ENCODE measurements around the gene EN1.

Gene EN1

DNA sequence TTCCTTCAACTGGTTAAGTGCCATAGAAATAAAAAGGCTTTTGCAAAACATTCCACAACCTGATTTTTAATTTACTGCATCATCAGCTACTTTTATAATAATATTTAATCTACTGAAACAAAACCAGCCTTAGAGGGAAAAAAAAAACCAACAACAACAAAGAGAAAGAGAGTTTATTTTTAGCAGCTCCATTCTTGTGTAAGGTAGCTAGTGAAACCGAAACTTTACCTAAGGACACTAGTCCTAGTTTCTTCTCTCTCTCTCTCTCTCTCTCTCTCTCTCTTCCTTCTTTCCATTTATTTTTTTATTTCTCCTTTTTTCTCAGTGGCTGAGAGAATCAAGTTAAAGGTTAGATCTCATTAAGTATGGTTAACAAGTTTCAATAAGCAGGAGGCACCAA, 21.4 kb downstream of the EN1 start:
- Histone ChIP-seq H3K9ac (ENCODE audit: low read length) (no peak overlapping the region), H3K4me1 (ENCODE audit: control insufficient read depth, low read depth, low read length) (no peaks in the 10 kb centered on the region), H3K27me3 (ENCODE audit: control insufficient read depth, insufficient read depth, low read length) (peaks cover 42% of the 10 kb centered on the region), H3K27ac (ENCODE audit: low read length) (no peak overlapping the region), H3K4me3 (ENCODE audit: low read length) (no peak overlapping the region), H3K9me3 (ENCODE audit: control insufficient read depth, low read depth, low read length) (no peaks in the 10 kb centered on the region), H3K36me3 (ENCODE audit: control insufficient read depth, low read depth, low read length) (no peaks in the 10 kb centered on the region)

DNA sequence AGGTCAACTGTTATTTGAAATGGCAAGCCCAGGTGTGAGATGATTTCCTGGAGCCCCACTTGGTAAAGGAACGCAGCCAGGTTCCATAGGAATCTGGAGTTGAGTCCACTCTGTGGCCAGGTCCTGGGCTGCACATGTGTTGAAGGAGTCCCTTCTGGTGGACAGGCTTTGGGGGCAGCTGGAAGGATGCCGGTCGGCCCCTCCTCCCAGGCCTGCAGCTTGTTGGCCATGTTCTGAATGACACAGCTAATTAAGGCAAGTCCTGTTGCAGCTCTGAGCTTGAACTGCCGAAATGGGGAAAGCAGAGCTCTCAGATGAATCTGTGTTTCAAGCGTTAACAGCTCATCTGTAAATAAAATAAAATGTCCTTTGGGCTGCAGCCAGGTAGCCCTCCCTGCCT, 23.8 kb downstream of the EN1 start:
- Histone ChIP-seq H3K9ac (ENCODE audit: low read length) (no peak overlapping the region), H3K27ac (ENCODE audit: low read length) (no peak overlapping the region), H3K4me1 (ENCODE audit: control insufficient read depth, low read depth, low read length) (no peaks in the 10 kb centered on the region), H3K27me3 (ENCODE audit: control insufficient read depth, insufficient read depth, low read length) (peaks cover 20% of the 10 kb centered on the region), H3K9me3 (ENCODE audit: control insufficient read depth, low read depth, low read length) (no peaks in the 10 kb centered on the region), H3K4me3 (ENCODE audit: low read length) (no peak overlapping the region), H3K36me3 (ENCODE audit: control insufficient read depth, low read depth, low read length) (no peaks in the 10 kb centered on the region)

DNA sequence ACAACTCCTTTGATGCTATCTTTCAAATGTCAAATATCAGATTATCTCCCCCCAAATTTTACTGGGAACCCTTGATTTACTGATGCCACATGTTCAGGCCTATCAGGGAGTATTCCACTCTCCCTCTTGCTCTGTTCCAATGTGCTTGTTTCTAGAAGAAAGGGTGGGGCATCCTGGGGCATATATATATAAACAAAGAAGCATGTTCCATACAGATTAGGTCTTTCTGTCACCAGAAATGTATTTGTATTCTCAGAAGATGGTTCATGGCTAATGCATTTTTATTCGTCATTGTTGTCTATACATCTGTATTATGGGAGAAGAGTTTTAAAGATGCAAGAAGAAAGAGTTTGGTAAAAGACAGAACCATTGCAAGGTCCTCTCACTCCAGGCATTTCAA, 24.9 kb downstream of the EN1 start:
- Histone ChIP-seq H3K9me3 (ENCODE audit: control insufficient read depth, low read depth, low read length) (no peaks in the 10 kb centered on the region), H3K27ac (ENCODE audit: low read length) (no peak overlapping the region), H3K27me3 (ENCODE audit: control insufficient read depth, insufficient read depth, low read length) (peaks cover 14% of the 10 kb centered on the region), H3K9ac (ENCODE audit: low read length) (no peak overlapping the region), H3K4me1 (ENCODE audit: control insufficient read depth, low read depth, low read length) (no peaks in the 10 kb centered on the region), H3K36me3 (ENCODE audit: control insufficient read depth, low read depth, low read length) (no peaks in the 10 kb centered on the region), H3K4me3 (ENCODE audit: low read length) (no peak overlapping the region)

GRCh38 chr2:118822015-118822414, 25.4 kb downstream of the EN1 start:
- no peaks in the 10 kb centered on the region for H3K9me3 ChIP-seq (ENCODE audit: control insufficient read depth, low read depth, low read length)
- H3K36me3 ChIP-seq (ENCODE audit: control insufficient read depth, low read depth, low read length), result no peaks in the 10 kb centered on the region
- H3K4me3 ChIP-seq (ENCODE audit: low read length), result no peak overlapping the region
- H3K27ac ChIP-seq (ENCODE audit: low read length), result no peak overlapping the region
- H3K4me1 ChIP-seq (ENCODE audit: control insufficient read depth, low read depth, low read length), result no peaks in the 10 kb centered on the region
- peaks cover 14% of the 10 kb centered on the region for H3K27me3 ChIP-seq (ENCODE audit: control insufficient read depth, insufficient read depth, low read length)
- H3K9ac ChIP-seq (ENCODE audit: low read length), result no peak overlapping the region

DNA sequence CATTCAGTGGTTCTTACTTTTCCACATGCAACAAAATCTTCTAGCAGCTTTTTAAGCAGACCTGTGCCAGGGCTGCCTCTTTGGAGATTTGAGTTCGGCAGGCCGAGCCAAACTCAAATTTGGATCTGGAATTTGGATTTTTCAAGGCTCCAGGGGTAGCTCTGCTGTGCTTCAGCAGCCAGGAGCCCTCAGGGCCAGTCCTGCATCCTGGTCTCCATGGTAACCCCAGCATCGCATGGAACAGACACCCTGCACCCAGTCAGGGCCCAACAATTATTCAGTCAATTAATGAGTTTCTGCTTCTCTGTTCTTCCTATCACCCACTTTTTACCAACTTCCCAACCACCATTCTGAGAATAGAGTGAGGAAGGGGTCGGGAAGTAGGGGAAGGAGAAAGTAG, 30.0 kb downstream of the EN1 start:
- Histone ChIP-seq H3K36me3 (ENCODE audit: control insufficient read depth, low read depth, low read length) (no peaks in the 10 kb centered on the region), H3K4me3 (ENCODE audit: low read length) (no peak overlapping the region), H3K4me1 (ENCODE audit: control insufficient read depth, low read depth, low read length) (peaks cover 23% of the 10 kb centered on the region), H3K27me3 (ENCODE audit: control insufficient read depth, insufficient read depth, low read length) (peaks cover 15% of the 10 kb centered on the region), H3K9ac (ENCODE audit: low read length) (no peak overlapping the region), H3K27ac (ENCODE audit: low read length) (no peak overlapping the region), H3K9me3 (ENCODE audit: control insufficient read depth, low read depth, low read length) (no peaks in the 10 kb centered on the region)

DNA sequence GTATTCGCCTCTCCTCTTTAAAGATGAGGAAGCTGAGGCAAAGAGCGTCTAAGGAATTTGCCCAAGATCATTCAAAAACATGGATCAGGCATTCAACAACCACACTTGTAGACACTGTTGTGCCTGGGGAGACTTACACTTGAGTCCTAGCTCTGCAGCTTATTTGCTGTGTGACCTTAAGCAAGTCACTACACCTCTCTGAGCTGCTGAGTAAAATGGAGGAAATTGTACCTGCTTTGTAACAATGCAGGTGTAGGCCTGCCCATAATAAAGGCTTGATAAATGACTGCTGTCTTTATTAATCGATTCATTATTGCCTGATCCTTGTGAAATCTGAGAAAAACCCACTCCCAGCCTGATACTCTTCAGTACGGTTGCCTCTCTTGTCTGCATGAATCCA, 30.8 kb downstream of the EN1 start:
- Histone ChIP-seq H3K27me3 (ENCODE audit: control insufficient read depth, insufficient read depth, low read length) (peaks cover 15% of the 10 kb centered on the region), H3K9ac (ENCODE audit: low read length) (no peak overlapping the region), H3K9me3 (ENCODE audit: control insufficient read depth, low read depth, low read length) (no peaks in the 10 kb centered on the region), H3K4me1 (ENCODE audit: control insufficient read depth, low read depth, low read length) (peaks cover 28% of the 10 kb centered on the region), H3K27ac (ENCODE audit: low read length) (no peak overlapping the region), H3K36me3 (ENCODE audit: control insufficient read depth, low read depth, low read length) (no peaks in the 10 kb centered on the region), H3K4me3 (ENCODE audit: low read length) (no peak overlapping the region)

- Histone ChIP-seq H3K36me3 (ENCODE audit: control insufficient read depth, low read depth, low read length) (no peaks in the 10 kb centered on the region), H3K27me3 (ENCODE audit: control insufficient read depth, insufficient read depth, low read length) (peaks cover 15% of the 10 kb centered on the region), H3K4me1 (ENCODE audit: control insufficient read depth, low read depth, low read length) (peaks cover 28% of the 10 kb centered on the region), H3K9ac (ENCODE audit: low read length) (no peak overlapping the region), H3K9me3 (ENCODE audit: control insufficient read depth, low read depth, low read length) (no peaks in the 10 kb centered on the region), H3K4me3 (ENCODE audit: low read length) (no peak overlapping the region), H3K27ac (ENCODE audit: low read length) (no peak overlapping the region)
Measured at GRCh38 chr2:118815731-118816130, 31.7 kb downstream of the EN1 start.

GRCh38 chr2:118815314-118815713, 32.1 kb downstream of the EN1 start:
- Histone ChIP-seq H3K4me1 (ENCODE audit: control insufficient read depth, low read depth, low read length) (peaks cover 28% of the 10 kb centered on the region), H3K9ac (ENCODE audit: low read length) (no peak overlapping the region), H3K27me3 (ENCODE audit: control insufficient read depth, insufficient read depth, low read length) (peaks cover 15% of the 10 kb centered on the region), H3K36me3 (ENCODE audit: control insufficient read depth, low read depth, low read length) (no peaks in the 10 kb centered on the region), H3K4me3 (ENCODE audit: low read length) (no peak overlapping the region), H3K27ac (ENCODE audit: low read length) (no peak overlapping the region), H3K9me3 (ENCODE audit: control insufficient read depth, low read depth, low read length) (no peaks in the 10 kb centered on the region)

GRCh38 chr2:118814368-118814767, 33.1 kb downstream of the EN1 start:
- Histone ChIP-seq H3K4me1 (ENCODE audit: control insufficient read depth, low read depth, low read length) (peaks cover 28% of the 10 kb centered on the region), H3K27ac (ENCODE audit: low read length) (no peak overlapping the region), H3K9me3 (ENCODE audit: control insufficient read depth, low read depth, low read length) (no peaks in the 10 kb centered on the region), H3K4me3 (ENCODE audit: low read length) (no peak overlapping the region), H3K27me3 (ENCODE audit: control insufficient read depth, insufficient read depth, low read length) (peaks cover 20% of the 10 kb centered on the region), H3K36me3 (ENCODE audit: control insufficient read depth, low read depth, low read length) (no peaks in the 10 kb centered on the region), H3K9ac (ENCODE audit: low read length) (no peak overlapping the region)

DNA sequence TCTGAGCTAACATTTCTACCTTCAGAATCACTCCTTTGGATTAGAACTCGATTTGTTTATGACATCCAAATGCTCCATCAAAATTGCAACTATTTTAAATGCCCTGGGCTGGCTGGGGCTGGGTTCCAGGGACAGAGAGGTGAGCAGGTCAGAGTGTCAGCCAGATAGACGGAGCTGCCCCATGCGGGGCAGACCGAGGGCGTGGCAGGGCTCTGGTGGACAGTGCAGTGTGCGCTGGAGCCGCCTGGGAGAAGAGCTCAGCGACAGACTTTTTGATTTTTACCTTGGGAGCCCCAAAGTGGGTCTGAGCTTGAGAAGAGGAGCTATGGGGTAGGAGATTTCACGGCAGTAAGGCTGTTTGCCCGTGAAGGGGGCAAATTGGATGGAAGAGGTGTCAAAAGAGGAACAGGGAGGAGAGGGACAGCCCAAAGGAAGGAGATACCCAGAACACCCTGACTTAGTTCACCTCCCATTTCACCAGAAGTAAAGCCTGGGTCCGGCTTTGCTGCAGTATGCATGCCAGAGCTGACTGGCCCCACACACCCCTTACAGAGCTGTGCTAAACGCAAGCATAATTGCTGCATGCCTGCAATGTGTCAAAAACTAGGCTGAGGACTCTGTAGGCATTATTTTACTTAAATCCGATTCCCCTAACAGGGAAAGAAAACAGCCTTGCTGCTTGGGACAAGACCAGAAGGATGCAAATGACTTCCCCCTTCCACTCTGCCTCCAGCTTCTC, 33.7 kb downstream of the EN1 start:
- no peak overlapping the region for H3K9ac ChIP-seq (ENCODE audit: low read length)
- H3K4me3 ChIP-seq (ENCODE audit: low read length), result no peak overlapping the region
- no peaks in the 10 kb centered on the region for H3K36me3 ChIP-seq (ENCODE audit: control insufficient read depth, low read depth, low read length)
- H3K4me1 ChIP-seq (ENCODE audit: control insufficient read depth, low read depth, low read length), result peaks cover 31% of the 10 kb centered on the region
- H3K27me3 ChIP-seq (ENCODE audit: control insufficient read depth, insufficient read depth, low read length), result peaks cover 24% of the 10 kb centered on the region
- no peaks in the 10 kb centered on the region for H3K9me3 ChIP-seq (ENCODE audit: control insufficient read depth, low read depth, low read length)
- H3K27ac ChIP-seq (ENCODE audit: low read length), result no peak overlapping the region

- no peaks in the 10 kb centered on the region for H3K9me3 ChIP-seq (ENCODE audit: control insufficient read depth, low read depth, low read length)
- H3K9ac ChIP-seq (ENCODE audit: low read length), result no peak overlapping the region
- H3K36me3 ChIP-seq (ENCODE audit: control insufficient read depth, low read depth, low read length), result no peaks in the 10 kb centered on the region
- H3K4me1 ChIP-seq (ENCODE audit: control insufficient read depth, low read depth, low read length), result peaks cover 38% of the 10 kb centered on the region
- no peak overlapping the region for H3K27ac ChIP-seq (ENCODE audit: low read length)
- H3K4me3 ChIP-seq (ENCODE audit: low read length), result no peak overlapping the region
- H3K27me3 ChIP-seq (ENCODE audit: control insufficient read depth, insufficient read depth, low read length), result peaks cover 26% of the 10 kb centered on the region
Measured at GRCh38 chr2:118813111-118813510, 34.3 kb downstream of the EN1 start.

DNA sequence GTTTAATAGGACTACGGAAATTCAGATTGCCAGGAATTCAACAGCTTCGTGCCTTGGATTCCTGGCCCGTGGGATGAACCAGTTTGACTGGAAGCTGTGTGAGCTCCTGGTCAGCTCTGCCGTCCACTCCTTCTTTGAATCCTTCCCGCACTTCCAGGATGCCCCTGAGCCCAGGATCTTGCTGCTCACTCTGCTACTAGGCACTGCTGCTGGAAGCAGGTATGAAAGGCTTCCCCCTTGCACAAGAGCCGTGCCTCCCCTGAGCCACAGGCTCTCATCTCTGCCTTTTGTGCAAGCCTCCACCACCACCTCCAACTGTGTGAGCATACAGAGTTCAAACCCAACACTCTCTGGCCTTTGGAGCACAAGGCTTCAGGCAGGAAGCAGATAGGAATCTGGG, 34.9 kb downstream of the EN1 start:
- Histone ChIP-seq H3K27me3 (ENCODE audit: control insufficient read depth, insufficient read depth, low read length) (peaks cover 26% of the 10 kb centered on the region), H3K4me3 (ENCODE audit: low read length) (no peak overlapping the region), H3K9me3 (ENCODE audit: control insufficient read depth, low read depth, low read length) (no peaks in the 10 kb centered on the region), H3K4me1 (ENCODE audit: control insufficient read depth, low read depth, low read length) (peaks cover 43% of the 10 kb centered on the region), H3K9ac (ENCODE audit: low read length) (no peak overlapping the region), H3K27ac (ENCODE audit: low read length) (no peak overlapping the region), H3K36me3 (ENCODE audit: control insufficient read depth, low read depth, low read length) (no peaks in the 10 kb centered on the region)
